ENCODE data around the gene BMAL1.

- TF ChIP-seq, protein P1, sequence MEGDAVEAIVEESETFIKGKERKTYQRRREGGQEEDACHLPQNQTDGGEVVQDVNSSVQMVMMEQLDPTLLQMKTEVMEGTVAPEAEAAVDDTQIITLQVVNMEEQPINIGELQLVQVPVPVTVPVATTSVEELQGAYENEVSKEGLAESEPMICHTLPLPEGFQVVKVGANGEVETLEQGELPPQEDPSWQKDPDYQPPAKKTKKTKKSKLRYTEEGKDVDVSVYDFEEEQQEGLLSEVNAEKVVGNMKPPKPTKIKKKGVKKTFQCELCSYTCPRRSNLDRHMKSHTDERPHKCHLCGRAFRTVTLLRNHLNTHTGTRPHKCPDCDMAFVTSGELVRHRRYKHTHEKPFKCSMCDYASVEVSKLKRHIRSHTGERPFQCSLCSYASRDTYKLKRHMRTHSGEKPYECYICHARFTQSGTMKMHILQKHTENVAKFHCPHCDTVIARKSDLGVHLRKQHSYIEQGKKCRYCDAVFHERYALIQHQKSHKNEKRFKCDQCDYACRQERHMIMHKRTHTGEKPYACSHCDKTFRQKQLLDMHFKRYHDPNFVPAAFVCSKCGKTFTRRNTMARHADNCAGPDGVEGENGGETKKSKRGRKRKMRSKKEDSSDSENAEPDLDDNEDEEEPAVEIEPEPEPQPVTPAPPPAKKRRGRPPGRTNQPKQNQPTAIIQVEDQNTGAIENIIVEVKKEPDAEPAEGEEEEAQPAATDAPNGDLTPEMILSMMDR (conservative IDR thresholded peaks at IDR 0.05; ENCODE audit: low read depth, low read length), result no peak
- TF ChIP-seq EZH2 (IDR thresholded peaks at IDR 0.05; ENCODE audit: borderline replicate concordance, low read depth, low read length, poor library complexity, severe bottlenecking), result no peak
Observed at GRCh38 chr11:13286279-13286821, 8.8 kb downstream of the BMAL1 start.
